Fibroblast of upper back skin (primary cell): ENCODE data around the gene SLC39A7.
"Not testable (repeated sequence)": the region's sequence is repeated elsewhere in the genome, so short reads cannot be mapped to it uniquely, and the experiment has no call there.

Experiments used
- DNase-seq: peaks from one replicate; pipeline ENCODE4 v3.0.0-alpha.2; 2013

SLC39A7 gene

GRCh38 chr6:33206027-33206863 is 5.6 kb downstream of the SLC39A7 start:
- peak; percentile 31 for DNase-seq

GRCh38 chr6:33206864-33207551 is 6.3 kb downstream of the SLC39A7 start:
- peak; percentile 39 for DNase-seq

- DNase-seq = peak; percentile 47
Measured at GRCh38 chr6:33207552-33208090, 7.0 kb downstream of the SLC39A7 start.

GRCh38 chr6:33208091-33208967 is 7.7 kb downstream of the SLC39A7 start, which contains the start of gene RING1:
Gene RING1, plus strand, starts transcription at chr6:33208500. Its CDS starts 323 bp downstream, at chr6:33208823.
- peak; percentile 74 for DNase-seq

GRCh38 chr6:33209856-33210255 is 9.2 kb downstream of the SLC39A7 start:
- DNase-seq = no peak

GRCh38 chr6:33211136-33211535 is 10.5 kb downstream of the SLC39A7 start:
- DNase-seq = no peak

- DNase-seq = no peak
Measured at GRCh38 chr6:33211666-33212422, 11.2 kb downstream of the SLC39A7 start.

- no peak for DNase-seq
Measured at GRCh38 chr6:33212857-33213165, 12.1 kb downstream of the SLC39A7 start.

GRCh38 chr6:33213166-33213988 is 12.7 kb downstream of the SLC39A7 start:
- peak; percentile 24 for DNase-seq

GRCh38 chr6:33213989-33214335 is 13.3 kb downstream of the SLC39A7 start:
- no peak for DNase-seq

GRCh38 chr6:33215271-33216116 is 14.8 kb downstream of the SLC39A7 start:
- DNase-seq = no peak

GRCh38 chr6:33216117-33216649 is 15.5 kb downstream of the SLC39A7 start:
- no peak for DNase-seq

GRCh38 chr6:33217246-33217645 is 16.6 kb downstream of the SLC39A7 start:
- no peak for DNase-seq

GRCh38 chr6:33217681-33218080 is 17.0 kb downstream of the SLC39A7 start:
- DNase-seq = no peak

- not testable (repeated sequence) for DNase-seq
Measured at GRCh38 chr6:33226503-33227120, 25.9 kb downstream of the SLC39A7 start.

GRCh38 chr6:33235221-33235634 is 34.6 kb downstream of the SLC39A7 start:
- no peak for DNase-seq

- no peak for DNase-seq
Measured at GRCh38 chr6:33236328-33236727, 35.7 kb downstream of the SLC39A7 start.

- no peak for DNase-seq
Measured at GRCh38 chr6:33236852-33237251, 36.2 kb downstream of the SLC39A7 start.

GRCh38 chr6:33237741-33238140 is 37.1 kb downstream of the SLC39A7 start:
- DNase-seq = no peak

- DNase-seq = no peak
Measured at GRCh38 chr6:33241968-33242367, 41.3 kb downstream of the SLC39A7 start.
